SKM-1 (cell line): ENCODE data around the gene APOBEC4.
A peak's percentile ranks its signal among the peaks of the same experiment; 100 is the strongest.
"Not testable (repeated sequence)": the region's sequence is repeated elsewhere in the genome, so short reads cannot be mapped to it uniquely, and the experiment has no call there.

Experiments used
- DNase-seq: peaks from one replicate; lab custom pipeline; 2025; ENCODE audit not compliant: unreplicated experiment; lab: John Stamatoyannopoulos, UW

APOBEC4 gene

GRCh38 chr1:183635099-183635605, 18.0 kb downstream of the APOBEC4 start:
- DNase-seq: no peak

DNA sequence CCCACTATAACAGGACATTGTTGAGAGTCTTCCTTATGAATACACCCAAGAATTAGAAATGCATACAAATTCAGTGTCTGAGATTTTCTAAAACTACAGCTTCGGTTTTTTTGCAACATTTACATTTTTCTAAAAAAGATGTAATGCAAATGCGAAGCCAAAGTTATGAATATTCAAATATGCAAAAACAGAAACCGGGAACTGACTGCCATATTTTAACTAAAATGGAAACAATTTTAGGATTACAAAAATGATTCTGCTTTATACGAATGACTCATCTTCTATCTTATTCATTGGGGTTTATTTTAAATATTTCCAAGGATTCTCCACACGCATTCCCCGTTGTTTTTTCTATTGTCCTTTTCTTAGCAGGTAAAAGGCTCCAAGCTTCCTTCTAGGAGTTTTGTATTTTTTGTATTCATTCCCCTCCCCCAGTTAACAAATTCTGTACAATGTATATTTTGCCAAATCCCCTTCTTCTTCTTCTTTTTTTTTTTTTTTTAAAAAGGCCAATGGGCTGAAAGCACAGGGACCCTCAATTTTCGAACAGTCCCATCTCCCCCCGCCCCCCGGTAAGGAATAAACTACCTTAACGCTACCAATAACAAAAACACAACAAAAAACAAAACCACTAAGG, 18.6 kb downstream of the APOBEC4 start:
- no peak for DNase-seq

DNA sequence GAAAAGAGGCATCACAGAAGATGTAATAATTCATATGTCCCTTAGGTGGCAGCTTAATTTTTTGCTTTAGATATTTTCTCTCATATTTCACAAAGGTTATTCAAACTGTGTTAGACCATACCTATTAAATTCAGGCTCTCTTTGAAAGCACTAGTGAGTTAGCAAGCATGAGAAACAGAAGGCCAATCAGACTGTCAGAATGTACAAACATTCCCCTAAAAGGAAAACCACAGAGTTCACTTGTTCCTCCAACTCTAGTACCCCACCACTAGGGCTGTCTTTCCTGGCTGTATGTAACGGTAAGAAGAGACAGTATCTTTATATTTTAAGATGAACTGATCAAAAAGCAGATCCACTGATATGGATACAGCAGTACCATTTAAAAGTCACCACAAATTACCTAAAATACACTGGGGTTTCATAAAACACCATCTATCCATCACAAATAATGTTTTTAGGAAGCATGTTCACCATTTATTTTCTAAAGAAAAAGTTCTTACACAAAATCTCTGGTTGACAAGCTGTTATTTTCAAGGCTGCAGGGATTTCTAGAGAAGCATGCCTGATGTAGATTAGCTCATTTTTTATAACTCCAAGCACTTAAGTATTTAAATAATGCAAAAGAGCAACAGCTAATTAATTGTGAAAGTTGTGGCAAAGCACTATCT, 19.3 kb downstream of the APOBEC4 start:
- peak; percentile 77 for DNase-seq

DNA sequence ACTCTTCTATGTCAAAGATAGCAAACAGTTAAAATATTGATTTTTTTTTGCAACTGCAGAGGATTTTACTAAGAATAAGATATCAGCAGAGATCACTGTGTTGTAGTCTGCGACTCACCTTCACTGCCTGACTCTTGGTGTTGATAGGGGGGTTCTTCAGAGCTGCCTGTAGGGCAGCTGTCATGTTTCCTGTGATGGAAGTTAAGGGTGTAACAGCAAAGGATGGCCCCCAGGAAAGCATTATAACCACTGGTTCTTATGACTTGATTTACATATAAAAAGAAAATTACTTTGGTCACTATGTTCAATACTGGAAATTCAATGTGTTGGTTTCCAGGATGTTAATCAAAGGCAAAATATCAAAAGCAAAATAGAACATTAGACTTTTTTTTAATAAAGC, 20.2 kb downstream of the APOBEC4 start:
- DNase-seq: no peak

DNA sequence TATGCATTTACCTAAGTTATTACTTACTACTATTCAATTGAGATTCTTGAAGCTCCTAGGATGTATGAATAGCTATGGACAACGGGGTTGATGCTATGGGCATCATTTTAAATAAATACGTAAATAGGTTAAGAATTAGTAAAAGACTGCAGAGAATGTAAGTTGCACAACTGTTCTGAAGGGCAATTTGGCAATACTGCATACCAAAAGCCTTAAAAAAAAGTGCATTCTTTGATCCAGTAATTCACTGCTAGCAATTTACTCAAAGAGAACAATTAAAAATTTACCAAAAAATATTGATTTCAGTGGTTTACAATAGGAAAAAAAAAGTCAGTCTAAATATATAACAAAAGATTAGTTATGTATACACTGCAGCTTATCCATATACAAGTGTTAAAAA, 21.0 kb downstream of the APOBEC4 start:
- DNase-seq: no peak

- no peak for DNase-seq
These were observed 22.4 kb downstream of the APOBEC4 start for GRCh38 chr1:183630748-183631147.

GRCh38 chr1:183628537-183628936, 24.6 kb downstream of the APOBEC4 start:
- DNase-seq: no peak

DNA sequence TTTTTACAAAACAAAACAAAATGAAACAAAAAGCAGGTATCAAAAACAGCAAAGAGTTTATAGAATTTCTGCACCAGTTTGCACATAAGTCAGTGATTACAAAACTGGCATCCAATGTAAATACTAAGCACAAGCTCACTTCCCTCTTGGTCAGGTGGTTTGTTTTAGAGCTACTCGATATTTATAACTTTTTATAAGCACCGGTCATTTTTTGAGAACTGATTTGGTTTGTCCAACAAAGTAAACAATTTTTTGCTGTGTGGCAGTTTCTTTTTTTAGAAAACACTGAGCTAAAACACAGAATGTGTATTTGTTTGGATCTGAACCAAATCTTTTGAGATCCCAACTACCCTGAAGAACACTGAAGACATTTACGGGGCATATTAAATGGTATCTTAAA, 26.9 kb downstream of the APOBEC4 start:
- not testable (repeated sequence) for DNase-seq

- DNase-seq: peak; percentile 33
These were observed 30.0 kb downstream of the APOBEC4 start for GRCh38 chr1:183622884-183623785.

GRCh38 chr1:183622013-183622412, 31.1 kb downstream of the APOBEC4 start:
- no peak for DNase-seq

- no peak for DNase-seq
These were observed 32.8 kb downstream of the APOBEC4 start for GRCh38 chr1:183620311-183620710.

DNA sequence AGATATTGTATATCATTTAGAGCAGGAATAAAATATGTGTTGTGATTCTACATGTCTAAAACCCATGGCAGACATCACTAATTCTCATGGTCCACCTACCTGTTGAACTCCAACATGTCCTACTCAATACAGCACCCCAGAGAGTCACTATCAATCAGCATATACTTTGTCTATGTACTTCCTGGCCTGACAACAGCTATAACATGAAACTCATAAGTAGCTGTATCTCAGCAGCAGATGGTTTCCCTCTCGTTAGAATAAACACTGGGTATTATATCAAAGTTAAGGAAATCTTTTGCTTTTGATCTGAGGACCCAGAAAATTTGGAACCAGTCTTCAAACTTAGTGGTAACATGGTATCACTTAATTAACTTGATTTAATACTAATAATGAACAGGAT, 33.3 kb downstream of the APOBEC4 start:
- no peak for DNase-seq

DNA sequence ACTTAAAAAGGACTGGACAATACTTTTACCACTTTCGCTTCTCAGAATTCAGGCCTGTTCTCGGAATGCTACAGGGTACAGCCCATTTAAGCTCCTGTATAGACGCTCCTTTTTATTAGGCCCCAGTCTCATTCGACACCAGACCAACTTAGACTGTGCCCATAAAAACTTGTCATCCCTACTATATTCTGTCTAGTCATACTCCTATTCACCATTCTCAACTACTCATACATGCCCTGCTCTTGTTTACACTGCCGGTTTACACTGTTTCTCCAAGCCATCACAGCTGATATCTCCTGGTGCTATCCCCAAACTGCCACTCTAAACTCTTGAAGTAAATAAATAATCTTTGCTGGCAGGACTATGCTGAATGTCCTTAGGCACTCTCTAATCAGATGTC, 34.9 kb downstream of the APOBEC4 start:
- not testable (repeated sequence) for DNase-seq

DNA sequence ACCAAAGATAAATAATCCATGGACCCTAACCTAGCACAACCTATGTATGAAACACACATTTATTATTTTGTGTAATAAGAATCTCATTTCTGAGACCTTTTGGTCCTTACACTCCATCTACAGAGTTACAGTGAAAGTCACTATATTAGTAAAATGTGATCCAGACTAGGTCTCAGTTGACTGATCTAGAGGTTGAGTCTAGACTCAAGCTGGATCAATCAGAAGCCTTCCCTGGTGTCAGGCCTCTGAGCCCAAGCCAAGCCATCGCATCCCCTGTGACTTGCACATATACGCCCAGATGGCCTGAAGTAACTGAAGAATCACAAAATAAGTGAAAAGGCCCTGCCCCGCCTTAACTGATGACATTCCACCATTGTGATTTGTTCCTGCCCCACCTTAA, 40.1 kb downstream of the APOBEC4 start:
- not testable (repeated sequence) for DNase-seq

DNA sequence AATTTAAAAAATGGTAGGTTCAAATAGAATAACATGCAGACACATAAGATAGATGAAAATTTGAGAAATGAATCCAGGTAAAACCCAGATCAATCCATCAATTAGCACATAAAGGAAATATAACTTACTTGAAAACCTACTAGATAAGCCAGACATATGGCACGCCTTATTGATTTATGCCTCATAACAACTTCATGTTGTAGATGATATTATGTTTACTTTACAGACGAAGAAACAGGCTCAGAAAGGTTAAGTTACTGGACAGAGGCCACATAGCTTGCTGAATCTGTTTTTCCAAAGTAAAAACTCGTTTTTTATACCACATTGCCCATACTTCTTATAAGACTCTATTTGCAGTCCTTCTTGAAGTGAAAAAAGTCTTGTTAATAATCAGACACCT, 40.7 kb downstream of the APOBEC4 start:
- DNase-seq: no peak

- DNase-seq: no peak
These were observed 42.1 kb downstream of the APOBEC4 start for GRCh38 chr1:183611021-183611420.

DNA sequence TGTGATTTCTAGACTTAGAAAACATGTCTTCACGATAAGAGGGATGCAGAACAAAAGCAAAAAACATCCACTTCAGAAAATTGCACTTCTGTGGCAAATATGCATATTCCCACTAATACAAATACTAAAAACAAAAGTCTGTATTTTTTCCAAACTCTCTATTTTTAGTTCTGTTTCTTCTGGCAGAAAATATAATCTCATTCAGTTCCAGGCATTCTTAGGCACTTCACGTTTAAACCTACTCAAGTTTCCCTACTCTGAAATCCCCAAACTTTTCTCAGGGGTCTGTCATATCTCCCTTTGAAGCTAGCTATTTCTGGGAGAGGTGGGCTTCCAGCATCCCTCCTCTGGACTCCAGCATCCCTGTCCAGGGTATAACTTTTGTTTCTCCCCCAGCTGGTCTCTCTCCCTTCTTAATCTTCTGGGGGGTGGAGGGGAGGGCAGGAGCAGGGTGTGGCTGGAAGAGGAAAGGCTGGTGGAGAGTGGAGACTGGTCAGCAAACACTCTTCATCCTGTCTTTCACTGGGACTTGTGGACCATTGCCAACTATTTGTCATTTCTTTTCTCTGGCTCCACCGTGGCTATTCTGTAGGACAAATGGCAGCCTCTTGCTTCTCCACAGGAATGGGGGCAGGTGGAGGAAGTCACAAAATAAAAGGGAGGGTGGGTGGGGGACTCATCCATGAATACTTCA, 43.2 kb downstream of the APOBEC4 start:
- no peak for DNase-seq

- DNase-seq: peak; percentile 99
These were observed 43.8 kb downstream of the APOBEC4 start for GRCh38 chr1:183609313-183609712.

DNA sequence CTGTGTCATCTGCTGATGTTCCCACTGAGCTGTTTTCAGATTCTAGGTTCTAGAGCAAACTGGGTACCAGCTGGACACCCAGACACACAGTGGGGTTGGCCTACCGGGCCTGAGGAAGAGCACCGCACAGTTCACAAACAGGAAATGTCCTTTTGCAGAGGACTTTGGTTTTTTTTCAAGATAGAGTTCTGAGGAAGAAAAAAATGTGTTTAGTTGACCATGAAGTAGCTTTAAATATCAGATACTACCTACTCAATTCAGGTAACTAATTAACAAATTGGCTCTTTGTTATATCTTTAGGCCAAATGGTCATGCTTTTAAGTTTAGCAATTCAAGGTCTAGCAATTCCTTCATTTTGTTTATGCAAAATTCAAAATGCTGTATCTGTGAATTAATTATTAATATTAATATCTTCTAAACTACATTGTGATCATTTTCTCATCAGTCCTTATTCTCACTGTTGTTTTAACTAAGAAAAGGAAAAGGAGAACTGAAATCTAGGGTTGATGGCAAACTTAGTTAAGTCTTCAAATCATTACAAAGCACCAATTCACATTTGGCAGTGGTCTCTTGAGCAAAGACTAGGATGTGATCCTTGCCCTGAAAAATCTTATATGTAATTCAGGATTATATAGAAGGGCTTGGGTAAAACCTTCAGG, 45.7 kb downstream of the APOBEC4 start:
- no peak for DNase-seq

DNA sequence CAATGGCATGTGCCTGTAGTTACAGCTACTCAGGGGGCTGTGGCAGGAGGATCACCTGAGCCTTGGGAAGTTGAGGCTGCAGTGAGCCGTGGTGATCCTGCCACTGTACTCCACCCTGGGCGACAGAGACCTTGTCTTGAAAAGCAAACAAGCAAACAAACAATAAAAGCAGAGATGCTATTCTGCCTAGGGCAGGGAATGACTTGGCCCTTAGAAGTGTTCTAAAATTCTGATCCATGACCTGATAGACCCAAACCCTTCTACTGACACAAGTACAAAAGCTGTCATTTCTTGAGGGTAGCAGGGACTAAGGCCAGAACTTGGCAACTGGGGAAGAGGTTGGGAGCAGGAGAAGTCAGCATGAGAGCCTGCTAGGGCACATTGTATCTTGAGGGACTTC, 47.2 kb downstream of the APOBEC4 start:
- DNase-seq: no peak

GRCh38 chr1:183604815-183605214, 48.3 kb downstream of the APOBEC4 start:
- peak; percentile 98 for DNase-seq
